ENCODE measurements around the gene ASAP3. TPM values are rescaled to one million over a fixed set of nuclear protein-coding genes. Genes with fewer than 3 reads are reported as not detected.

Gene ASAP3
- total RNA-seq, 1 donor from 2014 or later, result 33.5 TPM

DNA sequence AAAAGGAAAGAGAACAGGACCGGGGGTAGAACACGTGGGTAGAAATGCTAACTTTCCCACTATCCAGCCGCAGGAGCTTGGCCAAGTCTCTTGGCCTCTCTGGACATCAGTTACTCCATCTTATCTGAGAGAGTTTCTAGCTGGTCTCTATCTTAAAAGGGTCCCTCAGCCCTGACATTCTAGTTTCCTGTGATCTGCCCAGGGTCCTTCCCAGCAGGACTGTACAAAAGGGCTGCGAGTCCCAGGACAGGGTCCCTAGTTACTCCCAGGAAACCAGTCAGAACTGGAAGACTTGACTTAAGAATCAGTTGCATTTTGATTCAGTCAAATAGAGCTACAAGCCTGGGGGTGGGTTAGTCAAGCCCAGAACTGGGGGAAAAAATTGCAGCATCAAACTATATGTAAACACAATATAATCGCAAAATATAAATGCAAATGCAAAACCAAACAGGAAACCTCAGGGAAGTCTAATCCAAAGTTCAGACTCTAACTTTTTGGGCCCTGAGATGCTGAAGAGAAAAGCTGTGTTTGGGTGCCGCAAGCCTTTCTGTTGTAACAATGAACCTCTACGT is 2.9 kb downstream of the ASAP3 start:
- peaks cover 10% of the 10 kb centered on the region for H3K4me1 ChIP-seq (ENCODE audit: insufficient read depth, low read length)
- H3K79me2 ChIP-seq (ENCODE audit: insufficient read depth, low read length), result peaks cover 10% of the 10 kb centered on the region
- Mint-ChIP-seq H3K36me3 (ENCODE audit: low read depth, unreplicated experiment) (peaks cover 9% of the 10 kb centered on the region), H3K4me3 (ENCODE audit: unreplicated experiment) (no peak overlapping the region), H3K27ac (ENCODE audit: unreplicated experiment) (no peak overlapping the region), H3K4me1 (ENCODE audit: low read depth, unreplicated experiment) (peaks cover 16% of the 10 kb centered on the region), H3K27me3 (ENCODE audit: low read depth, unreplicated experiment) (peaks cover 6% of the 10 kb centered on the region), H3K9me3 (ENCODE audit: unreplicated experiment) (no peaks in the 10 kb centered on the region)
- H3K4me2 ChIP-seq (ENCODE audit: low read length), result no peak overlapping the region
- no peaks in the 10 kb centered on the region for H3K36me3 ChIP-seq (ENCODE audit: insufficient read depth, low read length)
- no peak overlapping the region for H3K4me3 ChIP-seq (ENCODE audit: insufficient read depth, low read depth, low read length)
- H2AFZ ChIP-seq (ENCODE audit: low read depth, low read length), result no peak overlapping the region
- no peak for FAIRE-seq
- no peak for DNase-seq (ENCODE audit: low read depth)
- peaks cover 35% of the 10 kb centered on the region for H4K20me1 ChIP-seq (ENCODE audit: insufficient read depth, low read length)
- H3K9me3 ChIP-seq (ENCODE audit: insufficient read depth, low read depth, low read length), result no peaks in the 10 kb centered on the region
- H3K27ac ChIP-seq (ENCODE audit: low read depth, low read length), result no peak overlapping the region
- H3K9ac ChIP-seq (ENCODE audit: low read length), result no peak overlapping the region
- H3K27me3 ChIP-seq (ENCODE audit: insufficient read depth, low read length), result no peaks in the 10 kb centered on the region
- no peak for TF ChIP-seq EZH2 (IDR thresholded peaks at IDR 0.05; ENCODE audit: insufficient read depth, low read length)
- no peak for TF ChIP-seq CTCF (IDR thresholded peaks at IDR 0.05; ENCODE audit: insufficient read depth, low read depth, low read length)

DNA sequence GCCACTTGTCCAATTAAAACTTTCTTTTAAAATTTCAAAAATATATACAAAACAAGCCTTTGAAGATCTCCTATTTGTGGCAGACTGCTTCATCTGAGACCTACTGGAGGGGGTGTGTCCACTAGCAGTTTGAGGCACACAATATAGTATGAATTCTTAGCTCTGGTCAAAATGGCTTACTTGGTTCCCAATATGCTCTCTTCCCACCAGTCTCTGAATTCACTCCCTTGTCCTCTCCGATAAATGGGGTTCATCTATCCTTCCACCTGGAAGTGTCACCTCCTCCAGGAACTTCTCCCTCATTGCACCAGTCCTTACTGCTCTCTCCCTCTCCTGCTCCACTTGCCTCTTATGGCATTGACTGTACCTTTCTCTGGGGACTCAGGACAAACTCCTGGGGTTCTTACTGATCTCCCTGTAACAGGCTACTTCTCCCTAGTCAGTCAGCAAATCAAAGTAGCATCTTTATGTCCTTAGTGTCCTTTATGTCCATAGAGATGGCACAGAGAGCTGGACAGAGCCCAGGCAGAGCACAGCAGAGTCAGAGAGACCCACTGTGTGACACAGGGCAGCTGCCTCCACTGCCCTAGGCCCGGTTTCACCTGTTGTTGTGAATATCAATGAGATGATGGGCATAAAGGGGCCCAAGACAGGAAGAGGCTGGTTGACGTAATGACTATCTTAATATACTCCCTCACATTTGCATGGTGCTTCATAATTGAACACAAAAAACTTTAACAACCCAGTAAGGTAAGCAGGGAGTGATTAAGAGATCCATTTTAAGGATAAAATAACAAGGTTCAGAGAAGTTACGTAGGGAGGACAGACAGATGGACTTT is 3.6 kb downstream of the ASAP3 start:
- FAIRE-seq, result no peak
- H3K27ac Mint-ChIP-seq (ENCODE audit: unreplicated experiment), result no peak overlapping the region
- H3K79me2 ChIP-seq (ENCODE audit: insufficient read depth, low read length), result peaks cover 10% of the 10 kb centered on the region

More for the DNA sequence above, 3.6 kb downstream of the ASAP3 start:
- Histone ChIP-seq H3K4me1 (ENCODE audit: insufficient read depth, low read length) (peaks cover 14% of the 10 kb centered on the region), H3K9me3 (ENCODE audit: insufficient read depth, low read depth, low read length) (no peaks in the 10 kb centered on the region), H3K27me3 (ENCODE audit: insufficient read depth, low read length) (no peaks in the 10 kb centered on the region), H3K9ac (ENCODE audit: low read length) (no peak overlapping the region), H3K4me2 (ENCODE audit: low read length) (no peak overlapping the region), H2AFZ (ENCODE audit: low read depth, low read length) (no peak overlapping the region), H4K20me1 (ENCODE audit: insufficient read depth, low read length) (peaks cover 41% of the 10 kb centered on the region), H3K4me3 (ENCODE audit: insufficient read depth, low read depth, low read length) (no peak overlapping the region), H3K36me3 (ENCODE audit: insufficient read depth, low read length) (no peaks in the 10 kb centered on the region), H3K27ac (ENCODE audit: low read depth, low read length) (no peak overlapping the region)
- H3K9me3 Mint-ChIP-seq (ENCODE audit: unreplicated experiment), result no peaks in the 10 kb centered on the region
- peaks cover 2% of the 10 kb centered on the region for H3K27me3 Mint-ChIP-seq (ENCODE audit: low read depth, unreplicated experiment)
- peaks cover 21% of the 10 kb centered on the region for H3K4me1 Mint-ChIP-seq (ENCODE audit: low read depth, unreplicated experiment)
- TF ChIP-seq CTCF (IDR thresholded peaks at IDR 0.05; ENCODE audit: insufficient read depth, low read depth, low read length) (no peak), EZH2 (IDR thresholded peaks at IDR 0.05; ENCODE audit: insufficient read depth, low read length) (no peak)
- H3K36me3 Mint-ChIP-seq (ENCODE audit: low read depth, unreplicated experiment), result peaks cover 9% of the 10 kb centered on the region
- no peak overlapping the region for H3K4me3 Mint-ChIP-seq (ENCODE audit: unreplicated experiment)
- DNase-seq (ENCODE audit: low read depth), result no peak
